IPS DF 6.9 (cell line): ENCODE measurements around the gene PBRM1.

Experiments used
- DNase-seq: peaks from one replicate; pipeline ENCODE4 v3.0.0-alpha.2; 2013; ENCODE audit warnings: low read depth, low spot score
- H3K27ac ChIP-seq: one replicate; pipeline ENCODE4 v1.5.1; 2013; ENCODE audit warnings: low read length, control low read depth
- H3K27me3 ChIP-seq: 2 replicates; pipeline ENCODE4 v1.6.1; 2013; ENCODE audit warnings: mild to moderate bottlenecking, low read length; ENCODE audit not compliant: control insufficient read depth, insufficient read depth
- H3K36me3 ChIP-seq: 2 replicates; pipeline ENCODE4 v1.6.1; 2013; ENCODE audit warnings: low read length; ENCODE audit not compliant: control insufficient read depth, insufficient read depth
- H3K4me1 ChIP-seq: 2 replicates; pipeline ENCODE4 v1.6.1; 2013; ENCODE audit warnings: low read length; ENCODE audit not compliant: control insufficient read depth, insufficient read depth
- H3K4me3 ChIP-seq: 2 replicates; pipeline ENCODE4 v1.5.1; 2013; ENCODE audit warnings: mild to moderate bottlenecking, low read length
- H3K9me3 ChIP-seq: 2 replicates; pipeline ENCODE4 v1.6.1; 2013; ENCODE audit warnings: low read length, inconsistent platforms; ENCODE audit not compliant: control insufficient read depth, insufficient read depth
- WGBS: extraction: QIAGEN DNeasy Blood & Tissue Kit; methylation state at CpG from one replicate; pipeline ENCODE4 v1.1.7; 2013; ENCODE audit warnings: mixed read lengths, missing lambda C conversion rate; ENCODE audit not compliant: insufficient read length, insufficient coverage; 5-methylcytosine and 5-hydroxymethylcytosine counted together

Gene PBRM1

GRCh38 chr3:52719618-52720017 is 33.9 kb upstream of the PBRM1 start:
- H3K27ac ChIP-seq, result no peak overlapping the region
- H3K4me1 ChIP-seq, result peaks cover 2% of the 10 kb centered on the region; the same call in 1 of the 2 replicates
- no peak for DNase-seq
- no peaks in the 10 kb centered on the region for H3K27me3 ChIP-seq
- no peak overlapping the region for H3K4me3 ChIP-seq
- no peaks in the 10 kb centered on the region; the same call in 1 of the 2 replicates for H3K36me3 ChIP-seq
- H3K9me3 ChIP-seq, result no peaks in the 10 kb centered on the region

- Histone ChIP-seq H3K27me3 (no peaks in the 10 kb centered on the region), H3K36me3 (no peaks in the 10 kb centered on the region; the same call in 1 of the 2 replicates), H3K9me3 (no peaks in the 10 kb centered on the region), H3K27ac (no peak overlapping the region), H3K4me1 (peaks cover 2% of the 10 kb centered on the region; the same call in 1 of the 2 replicates), H3K4me3 (no peak overlapping the region)
- DNase-seq, result no peak
- WGBS, result no CpG with 5 or more reads among the region's 11 CpGs
Measured at GRCh38 chr3:52715714-52716305, 30.1 kb upstream of the PBRM1 start.

GRCh38 chr3:52714335-52715302 is 28.9 kb upstream of the PBRM1 start:
- H3K9me3 ChIP-seq, result no peaks in the 10 kb centered on the region

GRCh38 chr3:52712291-52713212 is 26.8 kb upstream of the PBRM1 start:
- no peak overlapping the region for H3K4me3 ChIP-seq
- H3K4me1 ChIP-seq, result peaks cover 2% of the 10 kb centered on the region; the same call in 1 of the 2 replicates
- H3K27me3 ChIP-seq, result no peaks in the 10 kb centered on the region
- no CpG with 5 or more reads among the region's 17 CpGs for WGBS
- no peaks in the 10 kb centered on the region for H3K9me3 ChIP-seq
- no peak overlapping the region for H3K27ac ChIP-seq
- H3K36me3 ChIP-seq, result no peaks in the 10 kb centered on the region
- no peak for DNase-seq

More at GRCh38 chr3:52714335-52715302, 28.9 kb upstream of the PBRM1 start:
- H3K27me3 ChIP-seq, result no peaks in the 10 kb centered on the region
- peak; percentile 84 for DNase-seq
- no CpG with 5 or more reads among the region's 39 CpGs for WGBS
- no peak overlapping the region for H3K27ac ChIP-seq
- H3K4me1 ChIP-seq, result peaks cover 2% of the 10 kb centered on the region; the same call in 1 of the 2 replicates
- H3K4me3 ChIP-seq, result peak overlapping the region; percentile 44; the same call in 1 of the 2 replicates
- no peaks in the 10 kb centered on the region; the same call in 1 of the 2 replicates for H3K36me3 ChIP-seq

GRCh38 chr3:52710512-52710911 is 24.8 kb upstream of the PBRM1 start:
- no CpG with 5 or more reads among the region's 2 CpGs for WGBS
- Histone ChIP-seq H3K36me3 (no peaks in the 10 kb centered on the region), H3K27me3 (no peaks in the 10 kb centered on the region), H3K4me3 (no peak overlapping the region), H3K4me1 (no peaks in the 10 kb centered on the region), H3K9me3 (no peaks in the 10 kb centered on the region), H3K27ac (no peak overlapping the region)
- DNase-seq, result no peak

- H3K27ac ChIP-seq, result no peak overlapping the region
- DNase-seq, result no peak
Measured at GRCh38 chr3:52707585-52707984, 21.9 kb upstream of the PBRM1 start.

GRCh38 chr3:52705688-52706686 is 20.3 kb upstream of the PBRM1 start, which contains the start of the genes GLT8D1 and SPCS1:
Gene GLT8D1, minus strand, starts transcription at chr3:52705791. Its CDS starts 5,331 bp downstream, at chr3:52700460.
Gene SPCS1, plus strand, starts transcription at chr3:52706106. Its CDS starts 141 bp downstream, at chr3:52706247.
- peak; percentile 48 for DNase-seq
- Histone ChIP-seq H3K4me3 (peak within 1 kb of the TSS; percentile 91), H3K27me3 (no peaks in the 10 kb centered on the region), H3K36me3 (no peaks in the 10 kb centered on the region), H3K4me1 (no peaks in the 10 kb centered on the region), H3K27ac (no peak within 1 kb of the TSS), H3K9me3 (no peaks in the 10 kb centered on the region)
- no CpG with 5 or more reads among the region's 94 CpGs for WGBS

More at GRCh38 chr3:52707585-52707984, 21.9 kb upstream of the PBRM1 start:
- Histone ChIP-seq H3K36me3 (no peaks in the 10 kb centered on the region), H3K4me1 (no peaks in the 10 kb centered on the region), H3K27me3 (no peaks in the 10 kb centered on the region), H3K9me3 (no peaks in the 10 kb centered on the region), H3K4me3 (no peak overlapping the region)
- no CpG with 5 or more reads among the region's 4 CpGs for WGBS

GRCh38 chr3:52705438-52705687 is 19.6 kb upstream of the PBRM1 start:
- no CpG with 5 or more reads among the region's 25 CpGs for WGBS
- H3K4me3 ChIP-seq, result peak overlapping the region; percentile 91; the same call in 1 of the 2 replicates
- no peaks in the 10 kb centered on the region for H3K36me3 ChIP-seq
- H3K9me3 ChIP-seq, result no peaks in the 10 kb centered on the region
- DNase-seq, result no peak
- no peaks in the 10 kb centered on the region for H3K27me3 ChIP-seq
- no peaks in the 10 kb centered on the region for H3K4me1 ChIP-seq
- H3K27ac ChIP-seq, result no peak overlapping the region

- H3K4me3 ChIP-seq, result peak overlapping the region; percentile 91; the same call in 1 of the 2 replicates
- no peaks in the 10 kb centered on the region for H3K4me1 ChIP-seq
- H3K27me3 ChIP-seq, result no peaks in the 10 kb centered on the region
- DNase-seq, result no peak
- no peaks in the 10 kb centered on the region for H3K36me3 ChIP-seq
- no peak overlapping the region for H3K27ac ChIP-seq
- no CpG with 5 or more reads among the region's 22 CpGs for WGBS
- H3K9me3 ChIP-seq, result no peaks in the 10 kb centered on the region
Measured at GRCh38 chr3:52704611-52705437, 19.1 kb upstream of the PBRM1 start.
